Liver (tissue), 3 donors: ENCODE measurements around the gene MESD.

Experiments
- ATF3 ChIP-seq: IDR thresholded peaks from 2 replicates; pipeline ENCODE4 v1.6.1; 2016; ENCODE audit warnings: antibody characterized with exemption
- CTCF ChIP-seq: fragments of 150-350 bp; IDR thresholded peaks from 2 replicates; pipeline ENCODE4 v1.5.1; 2017; ENCODE audit warnings: improper control_type of control experiment, low read depth, low read length; ENCODE audit not compliant: missing input control
- HNF4A ChIP-seq, 2 donors: conservative IDR thresholded peaks; 2 replicates each; pipeline ENCODE4 v1.6.1; 2016; ENCODE audit warnings: antibody characterized with exemption in 2 of 2, mild to moderate bottlenecking in 2 of 2
- JUND ChIP-seq, 2 donors: IDR thresholded peaks; 2 replicates each; pipeline ENCODE4 v1.6.1; 2016; ENCODE audit warnings: antibody characterized with exemption in 2 of 2
- MAX ChIP-seq: IDR thresholded peaks from 2 replicates; pipeline ENCODE4 v1.6.1; 2016; ENCODE audit warnings: antibody characterized with exemption
- RAD21 ChIP-seq, 2 donors: IDR thresholded peaks; 2 replicates each; pipeline ENCODE4 v1.6.1; 2016; ENCODE audit warnings: antibody characterized with exemption in 2 of 2, mild to moderate bottlenecking in 2 of 2
- REST ChIP-seq: IDR thresholded peaks from 2 replicates; pipeline ENCODE4 v1.6.1; 2016; ENCODE audit warnings: antibody characterized with exemption, mild to moderate bottlenecking
- RXRA ChIP-seq, 2 donors: IDR thresholded peaks; 2 replicates each; pipeline ENCODE4 v1.6.1; 2017 to 2018; ENCODE audit warnings: antibody characterized with exemption in 2 of 2, mild to moderate bottlenecking in 1 of 2
- SP1 ChIP-seq: IDR thresholded peaks from 2 replicates; pipeline ENCODE4 v1.6.1; 2018; ENCODE audit warnings: antibody characterized with exemption, mild to moderate bottlenecking
- TAF1 ChIP-seq: conservative IDR thresholded peaks from 2 replicates; pipeline ENCODE4 v1.6.1; 2016; ENCODE audit warnings: antibody characterized with exemption, mild to moderate bottlenecking
- donor health status: healthy.
- donor health status: healthy.

- TF ChIP-seq CTCF (no peak), TAF1 (no peak), RAD21 (IDR thresholded peaks at IDR 0.05) (no peak), JUND (IDR thresholded peaks at IDR 0.05) (no peak), ATF3 (no peak), RXRA (IDR thresholded peaks at IDR 0.05) (no peak), REST (no peak), MAX (no peak), HNF4A (conservative IDR thresholded peaks at IDR 0.05) (no peak), SP1 (no peak)
These were observed 37.7 kb downstream of the MESD start for GRCh38 chr15:80951941-80952340.
